Stimulated activated CD4-positive, alpha-beta T cell treated with anti-CD3 and anti-CD28 coated beads, TNF-alpha, amount 100 ng/mL, for 48 hours (primary cell): ENCODE measurements around the gene PLPPR2.
"Not testable (repeated sequence)": the region's sequence is repeated elsewhere in the genome, so short reads cannot be mapped to it uniquely, and the experiment has no call there.

Source experiments
- DNase-seq, 3 donors: peaks; one replicate each; pipeline ENCODE4 v3.0.0-alpha.2; 2020; ENCODE audit warnings: low read depth in 3 of 3

PLPPR2 gene

GRCh38 chr19:11400798-11401197 lies 45.6 kb downstream of the PLPPR2 start:
- DNase-seq, result no peak

GRCh38 chr19:11401808-11402543 lies 46.7 kb downstream of the PLPPR2 start:
- DNase-seq, result no peak

- no peak for DNase-seq
These were observed 49.5 kb downstream of the PLPPR2 start for GRCh38 chr19:11404588-11405222.

GRCh38 chr19:11405846-11406643 lies 50.8 kb downstream of the PLPPR2 start:
- DNase-seq, result no peak

- DNase-seq, result not testable (repeated sequence)
These were observed 51.5 kb downstream of the PLPPR2 start for GRCh38 chr19:11406703-11407236.

GRCh38 chr19:11408591-11408990 lies 53.4 kb downstream of the PLPPR2 start:
- DNase-seq, result no peak

- DNase-seq, result no peak
These were observed 55.5 kb downstream of the PLPPR2 start for GRCh38 chr19:11410682-11411081.

GRCh38 chr19:11414544-11414943 lies 59.3 kb downstream of the PLPPR2 start:
- DNase-seq, result no peak
